NCI-H1436 (cell line): Measurements from ENCODE around the gene ERC2.

Source experiments
- DNase-seq: peaks from one replicate; lab custom pipeline; 2025; lab: John Stamatoyannopoulos, UW

ERC2 gene

GRCh38 chr3:55716044-55716443 lies 752.2 kb downstream of the ERC2 start:
- no peak for DNase-seq

GRCh38 chr3:55714057-55714456 lies 754.2 kb downstream of the ERC2 start:
- DNase-seq, result no peak

DNA sequence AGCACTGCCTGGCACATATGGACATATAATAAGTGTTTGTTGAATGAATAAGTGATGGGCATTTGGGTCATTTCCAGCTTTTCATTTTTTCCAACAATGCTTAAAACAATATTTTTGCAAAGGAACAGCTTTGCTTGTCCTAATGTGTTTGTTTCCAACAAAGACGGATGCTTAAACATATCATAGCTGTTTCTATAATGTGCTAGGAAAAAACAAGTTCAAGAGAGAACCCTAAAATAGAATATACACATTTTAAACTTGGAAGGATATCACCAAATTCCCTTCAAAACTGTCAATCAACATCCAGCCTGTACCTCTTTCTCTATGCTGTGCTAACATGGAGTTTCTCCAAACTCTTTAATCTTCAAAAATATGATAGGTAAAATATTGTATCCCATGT lies 756.6 kb downstream of the ERC2 start:
- DNase-seq, result no peak

GRCh38 chr3:55709411-55710012 lies 758.8 kb downstream of the ERC2 start:
- DNase-seq, result no peak

DNA sequence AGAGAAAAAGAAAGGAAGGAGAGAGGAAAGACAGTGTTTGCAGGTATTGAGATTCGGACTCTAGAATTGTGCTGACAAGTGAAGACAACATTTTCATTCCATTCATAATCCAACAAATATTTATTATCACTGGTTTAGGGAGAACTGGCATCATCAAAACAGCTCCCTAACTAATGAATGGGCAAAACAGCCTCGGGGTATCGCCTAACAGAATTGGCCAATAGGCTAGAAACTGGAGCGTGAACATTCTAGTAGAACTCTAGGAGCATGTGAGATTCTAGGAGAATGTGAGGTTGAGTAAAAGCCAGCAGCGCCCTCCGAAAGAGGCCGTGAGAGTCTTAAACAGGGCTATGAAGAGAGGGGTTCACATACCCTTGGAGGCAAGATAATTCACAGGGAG lies 759.3 kb downstream of the ERC2 start:
- no peak for DNase-seq

- no peak for DNase-seq
These were observed 760.0 kb downstream of the ERC2 start for GRCh38 chr3:55708242-55708641.

DNA sequence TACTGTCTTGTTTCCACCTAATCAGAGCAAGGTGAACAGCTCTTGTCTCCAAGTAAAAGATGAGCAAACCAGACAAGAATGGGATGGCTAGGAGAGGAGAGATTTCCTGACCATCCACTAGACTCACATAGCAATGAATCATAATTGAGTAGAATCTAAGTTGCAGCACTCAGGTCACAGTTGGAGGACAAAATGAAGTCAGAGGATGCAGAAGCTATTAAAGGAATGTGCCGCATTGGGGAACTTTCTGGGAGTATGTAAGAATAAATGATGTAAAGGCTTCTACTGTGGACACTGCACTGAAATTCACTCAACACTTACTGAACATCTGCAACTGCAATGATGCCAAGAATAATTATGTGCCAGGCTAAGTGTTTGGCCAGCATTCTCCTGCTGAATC lies 763.7 kb downstream of the ERC2 start:
- DNase-seq, result no peak

DNA sequence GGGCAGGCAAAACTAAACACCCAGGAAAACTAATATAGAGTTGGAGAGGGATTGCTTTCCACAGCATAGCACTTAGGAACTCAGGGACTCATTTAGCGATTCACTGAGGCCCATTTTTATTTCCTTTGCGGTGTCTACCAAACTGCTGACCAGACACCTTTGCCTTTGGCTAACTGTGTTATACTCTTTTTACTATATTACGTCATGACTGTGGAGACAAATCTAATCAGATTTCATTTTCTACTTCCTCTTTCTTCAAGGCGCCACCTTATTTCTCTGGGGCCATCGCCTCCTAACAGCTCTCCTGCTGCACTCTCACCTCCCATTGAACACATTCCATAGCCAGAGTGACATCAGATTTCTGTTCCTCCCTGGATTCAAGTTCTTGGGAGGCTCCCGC lies 765.4 kb downstream of the ERC2 start:
- DNase-seq, result no peak

GRCh38 chr3:55701997-55702396 lies 766.3 kb downstream of the ERC2 start:
- DNase-seq, result no peak

DNA sequence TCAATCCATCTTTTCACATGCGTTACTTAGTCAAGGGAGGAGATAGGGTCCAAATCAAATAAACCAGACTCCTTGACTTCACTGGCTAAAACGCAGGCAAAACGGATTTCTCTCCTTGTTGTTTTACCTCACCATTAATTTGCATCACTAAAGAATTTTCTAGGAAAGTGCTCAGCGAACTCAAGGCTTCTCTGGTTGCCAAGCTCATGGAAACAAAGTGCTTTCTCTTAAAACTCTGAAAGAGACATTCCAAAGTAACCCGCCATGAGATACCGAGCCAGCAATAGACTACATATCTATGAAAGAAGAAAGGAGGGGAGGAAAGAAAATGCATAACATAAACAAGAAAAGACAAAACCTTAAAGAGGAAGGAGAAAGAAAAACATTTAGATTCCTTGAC lies 769.4 kb downstream of the ERC2 start:
- no peak for DNase-seq

GRCh38 chr3:55697177-55697865 lies 770.9 kb downstream of the ERC2 start:
- no peak for DNase-seq

- no peak for DNase-seq
These were observed 775.2 kb downstream of the ERC2 start for GRCh38 chr3:55692957-55693558.

DNA sequence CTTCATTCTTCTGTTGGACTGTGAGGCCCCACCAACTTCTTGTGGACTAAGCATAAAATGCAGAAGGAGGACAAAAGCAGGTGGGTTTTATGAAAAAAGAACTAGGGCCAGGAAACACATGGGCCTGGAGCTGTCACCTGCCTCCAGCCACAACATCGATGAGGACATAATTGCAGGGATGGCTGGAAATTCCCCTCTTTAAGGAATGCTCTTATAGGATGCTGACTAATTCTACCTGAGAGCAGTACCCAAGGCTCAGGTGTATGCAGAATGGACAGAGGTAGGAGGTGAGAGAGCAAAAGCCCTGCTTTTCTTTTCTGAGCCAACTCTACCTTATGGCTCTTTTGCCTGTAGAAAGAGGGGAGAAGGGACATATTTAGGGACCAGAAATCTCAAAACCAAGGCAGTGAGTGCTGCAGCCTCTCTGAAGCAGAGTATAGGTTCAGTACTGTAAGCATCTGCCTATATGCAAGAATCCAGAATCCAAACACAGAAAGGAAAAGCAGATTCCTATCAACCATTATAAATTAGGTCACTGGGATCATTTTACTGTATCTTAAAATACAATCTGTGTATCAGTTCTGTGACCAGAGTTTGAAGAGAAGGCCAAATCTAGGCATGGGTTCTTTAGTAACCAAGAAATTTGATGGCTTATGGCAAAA lies 775.8 kb downstream of the ERC2 start:
- DNase-seq, result no peak

DNA sequence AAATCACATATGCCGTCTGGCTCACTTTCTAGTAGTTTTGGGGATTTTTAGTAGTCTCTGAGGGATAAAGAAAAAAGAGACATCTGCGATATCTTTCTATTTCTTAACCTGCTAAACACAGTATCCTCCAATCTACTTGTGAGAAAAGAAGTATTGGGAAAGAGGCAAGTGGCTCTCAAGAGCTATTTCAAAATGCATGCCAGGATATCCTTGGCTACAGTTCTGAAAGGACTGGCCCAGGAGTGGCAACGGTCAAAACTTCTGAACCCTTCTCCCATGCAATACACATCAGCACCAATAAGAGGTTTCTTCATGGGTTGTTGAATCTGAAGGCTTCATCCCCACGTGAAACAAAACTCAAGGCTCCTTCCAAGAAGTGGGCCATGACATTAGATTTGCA lies 777.1 kb downstream of the ERC2 start:
- DNase-seq, result no peak

GRCh38 chr3:55690726-55691125 lies 777.5 kb downstream of the ERC2 start:
- peak; percentile 17 for DNase-seq

DNA sequence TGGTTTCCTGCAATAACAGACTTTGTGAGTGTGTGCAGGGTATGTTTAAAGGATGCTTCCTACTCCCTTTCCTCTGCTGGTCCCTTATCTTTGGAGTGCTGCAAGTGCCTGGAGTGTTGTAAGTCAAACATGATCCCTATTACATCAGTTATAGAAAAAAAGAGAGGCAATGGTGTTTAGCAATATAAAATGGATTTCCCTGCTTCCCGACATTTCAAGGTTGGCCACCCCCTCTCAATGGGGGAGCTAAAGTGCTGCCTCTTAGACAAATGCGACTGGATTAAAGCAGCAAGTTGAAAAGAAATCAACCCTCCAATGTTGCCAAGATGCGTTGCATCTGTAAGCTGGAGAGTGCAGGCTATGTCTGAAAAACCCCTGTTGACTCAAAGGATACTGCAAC lies 778.1 kb downstream of the ERC2 start:
- no peak for DNase-seq

DNA sequence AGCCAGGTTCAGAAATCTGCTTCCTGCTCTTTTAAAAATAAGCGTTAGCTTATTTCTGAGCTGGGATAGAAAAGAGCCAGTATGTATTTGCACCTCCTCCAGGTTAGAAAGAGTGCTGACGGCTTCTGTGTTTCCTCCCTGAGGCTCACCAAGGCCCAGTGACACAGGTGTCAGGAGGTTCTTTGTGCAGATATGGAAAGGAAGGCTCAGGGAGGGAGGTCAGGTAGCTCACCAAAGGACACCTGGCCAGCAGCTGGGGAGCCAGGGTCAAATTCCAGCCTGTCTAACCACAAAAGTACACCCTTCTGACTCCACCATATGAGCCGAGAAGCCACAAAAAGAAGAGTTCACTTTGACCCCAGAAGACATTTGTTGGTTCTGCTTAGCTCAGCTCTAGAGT lies 780.1 kb downstream of the ERC2 start:
- DNase-seq, result no peak

DNA sequence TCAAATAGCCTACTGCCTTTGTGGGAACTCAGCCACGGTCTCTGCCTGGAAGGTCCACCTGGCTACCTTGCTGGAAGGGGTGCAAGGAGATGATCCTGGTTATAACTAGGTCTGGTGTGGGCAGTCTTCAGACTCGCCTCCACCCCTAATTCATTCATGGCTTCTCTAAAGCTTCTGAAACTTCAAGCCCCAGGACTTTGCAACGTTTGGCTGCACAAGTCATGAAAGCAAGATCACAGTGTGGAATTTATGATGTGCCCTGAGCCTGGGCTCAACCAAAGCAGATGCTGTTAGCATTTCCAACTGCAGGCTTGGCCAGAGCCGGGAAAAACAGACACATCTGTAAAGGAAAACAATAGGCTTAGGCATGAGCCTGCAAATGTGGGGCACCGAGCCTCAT lies 780.7 kb downstream of the ERC2 start:
- no peak for DNase-seq

DNA sequence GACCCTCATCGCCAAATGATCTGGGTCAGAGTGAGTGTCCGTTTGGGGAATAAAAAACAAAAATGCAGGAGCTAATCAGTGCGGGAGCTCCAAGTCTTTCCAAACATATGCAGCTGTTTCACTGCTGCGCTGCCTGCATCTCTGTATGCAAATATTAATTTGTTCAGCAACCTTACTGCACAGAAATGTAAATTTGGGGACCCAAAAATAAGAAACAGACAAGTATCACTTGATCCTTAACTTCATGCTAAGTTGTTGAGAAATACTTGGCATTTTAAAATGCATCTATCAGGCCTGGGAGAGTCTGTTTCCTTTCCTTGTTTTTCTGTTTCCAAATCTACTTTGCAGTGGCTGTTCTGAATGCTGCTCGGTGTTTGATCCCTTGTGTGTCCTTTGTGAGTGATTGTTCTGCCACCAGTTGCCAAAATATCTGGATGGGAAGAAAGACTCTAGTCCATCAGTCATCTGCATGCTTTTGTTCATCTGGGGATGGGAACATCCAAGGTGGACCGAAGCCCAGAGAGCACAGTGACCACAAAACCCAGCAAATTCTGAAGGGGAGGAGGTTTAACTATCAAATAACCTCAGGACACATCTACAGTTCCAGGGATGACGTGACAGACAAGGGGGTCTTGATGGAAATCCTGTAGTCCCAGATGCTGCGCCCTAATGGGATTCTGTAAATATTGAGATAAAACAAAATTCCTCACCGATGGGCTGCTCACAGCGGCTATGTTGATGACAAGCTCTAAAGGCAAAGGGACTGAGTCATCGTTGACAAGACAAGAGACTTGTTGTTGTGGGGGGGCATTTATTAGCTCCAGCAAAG lies 781.6 kb downstream of the ERC2 start:
- no peak for DNase-seq

- DNase-seq, result no peak
These were observed 784.5 kb downstream of the ERC2 start for GRCh38 chr3:55683666-55684270.

- no peak for DNase-seq
These were observed 785.8 kb downstream of the ERC2 start for GRCh38 chr3:55682461-55682860.
